PFSK-1 (cell line): Measurements from ENCODE around the gene KRTAP24-1.

ENCODE experiments used
- POLR2AphosphoS5 ChIP-seq: IDR thresholded peaks from 2 replicates; pipeline ENCODE4 v1.6.1; 2012; ENCODE audit warnings: low read depth, mild to moderate bottlenecking, control low read depth, low read length, moderate library complexity
- TAF1 ChIP-seq: IDR thresholded peaks from 2 replicates; pipeline ENCODE4 v1.6.1; 2012; ENCODE audit warnings: low read length, control low read depth, borderline replicate concordance; ENCODE audit not compliant: insufficient read depth
- TF ChIP-seq, protein P1 (sequence below), 2 experiments: IDR thresholded peaks; 2 replicates each; pipeline versions ENCODE4 v1.6.1 to v1.8.0; 2011 to 2012; ENCODE audit warnings: low read depth in 2 of 2, low read length in 2 of 2, control low read depth in 1 of 2, inconsistent platforms in 1 of 2, mild to moderate bottlenecking in 1 of 2, moderate library complexity in 1 of 2; ENCODE audit not compliant: insufficient read depth in 1 of 2

DNA sequence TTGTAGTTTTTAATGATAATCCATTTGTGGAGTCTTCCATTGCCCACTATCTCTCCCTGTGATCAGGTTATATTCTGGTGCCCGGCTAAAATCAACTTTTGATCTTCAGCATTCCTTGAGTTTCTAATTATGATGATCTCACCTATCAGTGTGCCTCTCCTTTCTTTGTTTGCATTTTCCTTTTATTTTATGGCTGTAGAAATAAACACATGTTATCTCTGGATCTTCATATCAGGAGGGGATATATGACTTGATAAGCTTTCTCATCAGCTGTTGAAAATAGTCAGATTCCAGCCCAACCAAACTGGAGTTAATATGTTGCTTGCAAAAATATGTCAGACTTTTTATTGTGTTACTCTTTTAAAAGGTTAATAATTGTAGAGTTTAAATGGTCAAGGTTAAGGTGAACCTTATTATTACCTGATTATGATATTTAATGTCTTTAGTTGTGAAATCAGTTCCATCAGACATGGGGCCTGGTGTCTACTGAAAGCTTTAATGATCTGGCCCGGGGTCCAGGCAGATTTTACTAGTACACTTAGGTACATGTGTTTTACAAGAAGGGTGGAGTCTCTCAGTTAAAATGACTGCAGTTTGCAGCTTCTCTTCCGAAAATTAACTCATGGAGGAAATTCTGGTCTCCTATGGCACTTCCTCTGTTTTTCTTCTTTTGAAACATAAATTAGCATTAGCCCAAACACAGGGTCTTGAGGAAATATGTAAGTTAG is 12.8 kb downstream of the KRTAP24-1 start:
- TF ChIP-seq TAF1: no peak
- no peak for TF ChIP-seq POLR2AphosphoS5
- TF ChIP-seq, protein P1, sequence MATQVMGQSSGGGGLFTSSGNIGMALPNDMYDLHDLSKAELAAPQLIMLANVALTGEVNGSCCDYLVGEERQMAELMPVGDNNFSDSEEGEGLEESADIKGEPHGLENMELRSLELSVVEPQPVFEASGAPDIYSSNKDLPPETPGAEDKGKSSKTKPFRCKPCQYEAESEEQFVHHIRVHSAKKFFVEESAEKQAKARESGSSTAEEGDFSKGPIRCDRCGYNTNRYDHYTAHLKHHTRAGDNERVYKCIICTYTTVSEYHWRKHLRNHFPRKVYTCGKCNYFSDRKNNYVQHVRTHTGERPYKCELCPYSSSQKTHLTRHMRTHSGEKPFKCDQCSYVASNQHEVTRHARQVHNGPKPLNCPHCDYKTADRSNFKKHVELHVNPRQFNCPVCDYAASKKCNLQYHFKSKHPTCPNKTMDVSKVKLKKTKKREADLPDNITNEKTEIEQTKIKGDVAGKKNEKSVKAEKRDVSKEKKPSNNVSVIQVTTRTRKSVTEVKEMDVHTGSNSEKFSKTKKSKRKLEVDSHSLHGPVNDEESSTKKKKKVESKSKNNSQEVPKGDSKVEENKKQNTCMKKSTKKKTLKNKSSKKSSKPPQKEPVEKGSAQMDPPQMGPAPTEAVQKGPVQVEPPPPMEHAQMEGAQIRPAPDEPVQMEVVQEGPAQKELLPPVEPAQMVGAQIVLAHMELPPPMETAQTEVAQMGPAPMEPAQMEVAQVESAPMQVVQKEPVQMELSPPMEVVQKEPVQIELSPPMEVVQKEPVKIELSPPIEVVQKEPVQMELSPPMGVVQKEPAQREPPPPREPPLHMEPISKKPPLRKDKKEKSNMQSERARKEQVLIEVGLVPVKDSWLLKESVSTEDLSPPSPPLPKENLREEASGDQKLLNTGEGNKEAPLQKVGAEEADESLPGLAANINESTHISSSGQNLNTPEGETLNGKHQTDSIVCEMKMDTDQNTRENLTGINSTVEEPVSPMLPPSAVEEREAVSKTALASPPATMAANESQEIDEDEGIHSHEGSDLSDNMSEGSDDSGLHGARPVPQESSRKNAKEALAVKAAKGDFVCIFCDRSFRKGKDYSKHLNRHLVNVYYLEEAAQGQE (IDR thresholded peaks at IDR 0.05; ENCODE audit: insufficient read depth in 1 of 2, low read depth in 2 of 2, low read length in 2 of 2): no peak
